HepG2 (cell line): ENCODE measurements around the gene CCL23. TPM values are rescaled to one million over a fixed set of nuclear protein-coding genes. Genes with fewer than 3 reads are reported as not detected.

ENCODE experiments used
- FOXM1 ChIP-seq: sonication (generic); formaldehyde crosslinking; IDR thresholded peaks from 2 replicates; pipeline ENCODE4 v1.5.0; 2020; ENCODE audit warnings: missing genetic modification reagents
- HCFC1 ChIP-seq: fragments of 150-350 bp; IDR thresholded peaks from 2 replicates; pipeline ENCODE4 v1.6.1; 2014; ENCODE audit warnings: low read depth, low read length
- HNRNPH1 ChIP-seq: fragments of 200-400 bp; formaldehyde crosslinking; optimal IDR thresholded peaks from 2 replicates; pipeline ENCODE3; 2017; ENCODE audit warnings: mild to moderate bottlenecking, low read depth, low read length
- HOXD1 ChIP-seq: sonication (generic); formaldehyde crosslinking; IDR thresholded peaks from 2 replicates; pipeline ENCODE4 v1.5.0; 2020; ENCODE audit warnings: missing genetic modification reagents
- KDM3A ChIP-seq: IDR thresholded peaks from 2 replicates; pipeline ENCODE4 v1.6.1; 2018; ENCODE audit warnings: low read depth, missing compliant biosample characterization
- KMT2B ChIP-seq: IDR thresholded peaks from 2 replicates; pipeline ENCODE4 v1.6.1; 2016; ENCODE audit warnings: missing genetic modification reagents, missing compliant biosample characterization
- POLR2AphosphoS5 ChIP-seq: IDR thresholded peaks from 2 replicates; pipeline ENCODE4 v1.6.1; 2012; ENCODE audit warnings: low read depth, low read length
- SALL2 ChIP-seq: sonication (generic); formaldehyde crosslinking; IDR thresholded peaks from 2 replicates; pipeline ENCODE4 v1.8.1; 2023; ENCODE audit warnings: mild to moderate bottlenecking, missing genetic modification reagents, inconsistent platforms
- SPEN ChIP-seq: sonication (generic); formaldehyde crosslinking; IDR thresholded peaks from 2 replicates; pipeline ENCODE4 v1.5.1; 2020; ENCODE audit warnings: low read depth, mild to moderate bottlenecking, missing genetic modification reagents
- TSC22D2 ChIP-seq: sonication (generic); formaldehyde crosslinking; IDR thresholded peaks from 2 replicates; pipeline ENCODE4 v1.5.1; 2020; ENCODE audit warnings: missing genetic modification reagents, mild to moderate bottlenecking, borderline replicate concordance
- ZC3H13 ChIP-seq: sonication (generic); formaldehyde crosslinking; IDR thresholded peaks from 2 replicates; pipeline ENCODE4 v1.8.1; 2023; ENCODE audit warnings: mild to moderate bottlenecking, missing genetic modification reagents, moderate library complexity
- ZNF143 ChIP-seq: sonication (generic); formaldehyde crosslinking; IDR thresholded peaks from 2 replicates; pipeline ENCODE4 v1.4.0; 2020; ENCODE audit warnings: missing genetic modification reagents
- ZNF230 ChIP-seq: sonication (generic); formaldehyde crosslinking; IDR thresholded peaks from 2 replicates; pipeline ENCODE4 v1.4.0; 2020; ENCODE audit warnings: mild to moderate bottlenecking, missing genetic modification reagents
- ZNF33B ChIP-seq: sonication (generic); formaldehyde crosslinking; IDR thresholded peaks from 2 replicates; pipeline ENCODE4 v1.5.1; 2020; ENCODE audit warnings: mild to moderate bottlenecking, missing genetic modification reagents
- polyA plus RNA-seq, 8 experiments: library from polyadenylated mRNA; depleted of rRNA in 3 of 8; stranded (reverse) in 7 of 8; unstranded in 1 of 8; fragments of >200 nt; fragmentation: Illumina TruSeq in 4 of 8; extraction: Trizol in 4 of 8; gene quantifications; 2 replicates each; pipeline versions ENCODE4 v1.2.1 to v1.2.3, GENCODE V29; 2011 to 2016; ENCODE audit warnings: low read depth in 4 of 8, missing spikeins in 1 of 8, mixed read lengths in 1 of 8; ENCODE audit not compliant: insufficient read depth in 1 of 8
- total RNA-seq, 5 experiments: library from RNA; depleted of rRNA; stranded (reverse); fragments of >200 nt; fragmentation: Illumina TruSeq; extraction: Trizol; gene quantifications; 2 replicates each; pipeline ENCODE4 v1.2.3, GENCODE V29; 2016; ENCODE audit warnings: low read depth in 1 of 5
- TF ChIP-seq, protein P1 (sequence below): sonication (generic); formaldehyde crosslinking; IDR thresholded peaks from 2 replicates; pipeline ENCODE4 v1.5.0; 2020; ENCODE audit warnings: missing genetic modification reagents
- TF ChIP-seq, protein P2 (sequence below): IDR thresholded peaks from 2 replicates; pipeline ENCODE4 v1.6.1; 2016; ENCODE audit warnings: missing genetic modification reagents, missing compliant biosample characterization
- TF ChIP-seq, protein P3 (sequence below): sonication (generic); formaldehyde crosslinking; IDR thresholded peaks from 2 replicates; pipeline ENCODE4 v1.5.1; 2020; ENCODE audit warnings: missing genetic modification reagents, mild to moderate bottlenecking, borderline replicate concordance
- TF ChIP-seq, protein P4 (sequence below): sonication (generic); formaldehyde crosslinking; IDR thresholded peaks from 2 replicates; pipeline ENCODE4 v1.5.1; 2020; ENCODE audit warnings: missing genetic modification reagents, mild to moderate bottlenecking, borderline replicate concordance
- TF ChIP-seq, protein P5 (sequence below): sonication (generic); formaldehyde crosslinking; IDR thresholded peaks from 2 replicates; pipeline ENCODE4 v1.4.0; 2020; ENCODE audit warnings: missing genetic modification reagents, borderline replicate concordance
- TF ChIP-seq, protein P6 (sequence below): sonication (generic); formaldehyde crosslinking; IDR thresholded peaks from 2 replicates; pipeline ENCODE4 v1.5.0; 2020; ENCODE audit warnings: missing genetic modification reagents

CCL23 gene
- total and polyA plus RNA-seq, 2 of the 13 experiments (the other 11 are each of a cell fraction or from before 2014, with no cell fraction given), result not detected

DNA sequence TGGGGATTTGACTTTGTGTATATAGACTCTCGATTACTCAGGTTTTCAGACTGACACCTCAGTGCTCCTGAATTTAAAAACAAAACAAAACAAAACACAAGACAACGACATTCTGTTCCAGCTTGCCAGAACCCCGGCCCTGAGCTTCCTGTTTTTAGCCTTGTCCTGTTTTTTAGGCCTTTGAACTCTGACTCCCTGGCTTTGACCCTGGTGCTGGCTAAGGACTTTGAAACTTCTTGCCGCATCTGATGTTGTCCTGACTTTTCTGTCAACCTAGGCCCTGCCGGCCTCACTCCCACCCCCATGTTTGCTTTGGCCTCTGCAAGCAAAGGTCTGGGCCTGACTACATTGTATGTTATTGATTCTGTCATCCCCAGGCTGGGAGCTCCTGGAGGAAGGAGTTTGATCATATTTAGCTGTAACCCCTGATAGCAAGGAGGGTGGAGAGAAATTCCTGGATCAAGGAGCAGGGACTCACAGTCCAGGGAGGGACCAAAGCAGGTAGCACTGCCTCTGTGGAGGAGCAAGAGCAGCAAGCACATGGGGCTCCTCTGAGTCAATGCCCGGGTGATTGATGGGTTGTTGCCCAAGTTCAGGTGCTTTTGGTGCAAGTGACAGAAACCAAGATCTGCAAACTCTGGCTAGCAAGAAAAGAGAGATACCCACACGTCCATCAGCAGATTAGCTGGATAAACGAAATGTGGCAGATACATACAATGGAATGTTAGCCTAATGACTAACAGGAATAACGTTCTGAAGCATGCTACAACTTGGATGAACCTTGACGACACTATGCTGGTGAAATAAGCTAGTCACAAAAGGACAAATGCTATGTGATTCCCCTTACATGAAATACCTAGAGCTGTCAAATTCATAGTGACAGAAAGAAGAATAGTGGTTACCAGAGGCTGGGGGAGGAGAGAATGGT lies 44.2 kb downstream of the CCL23 start (continued):
- TF ChIP-seq POLR2AphosphoS5 (peak; percentile 21; the same call in 1 of the 2 replicates), KMT2B (CRISPR knock-in tag) (no peak; the same call in 1 of the 2 replicates), FOXM1 (no peak), ZNF33B (CRISPR knock-in tag) (no peak), HCFC1 (no peak), HNRNPH1 (no peak), SPEN (CRISPR knock-in tag) (peak; percentile 93), TSC22D2 (CRISPR knock-in tag) (peak; percentile 73; the same call in 1 of the 2 replicates), HOXD1 (peak; percentile 94), KDM3A (CRISPR knock-in tag) (peak; percentile 76), SALL2 (no peak), ZNF143 (CRISPR knock-in tag) (0 out of 2 replicates have a peak, but pooled peaks have one; percentile 14), ZNF230 (no peak), ZC3H13 (CRISPR knock-in tag) (peak; percentile 62)
- TF ChIP-seq, protein P1, sequence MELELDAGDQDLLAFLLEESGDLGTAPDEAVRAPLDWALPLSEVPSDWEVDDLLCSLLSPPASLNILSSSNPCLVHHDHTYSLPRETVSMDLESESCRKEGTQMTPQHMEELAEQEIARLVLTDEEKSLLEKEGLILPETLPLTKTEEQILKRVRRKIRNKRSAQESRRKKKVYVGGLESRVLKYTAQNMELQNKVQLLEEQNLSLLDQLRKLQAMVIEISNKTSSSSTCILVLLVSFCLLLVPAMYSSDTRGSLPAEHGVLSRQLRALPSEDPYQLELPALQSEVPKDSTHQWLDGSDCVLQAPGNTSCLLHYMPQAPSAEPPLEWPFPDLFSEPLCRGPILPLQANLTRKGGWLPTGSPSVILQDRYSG (CRISPR knock-in tag), result no peak
- TF ChIP-seq, protein P2, sequence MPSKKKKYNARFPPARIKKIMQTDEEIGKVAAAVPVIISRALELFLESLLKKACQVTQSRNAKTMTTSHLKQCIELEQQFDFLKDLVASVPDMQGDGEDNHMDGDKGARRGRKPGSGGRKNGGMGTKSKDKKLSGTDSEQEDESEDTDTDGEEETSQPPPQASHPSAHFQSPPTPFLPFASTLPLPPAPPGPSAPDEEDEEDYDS (CRISPR knock-in tag), result peak; percentile 40
- TF ChIP-seq, protein P3, sequence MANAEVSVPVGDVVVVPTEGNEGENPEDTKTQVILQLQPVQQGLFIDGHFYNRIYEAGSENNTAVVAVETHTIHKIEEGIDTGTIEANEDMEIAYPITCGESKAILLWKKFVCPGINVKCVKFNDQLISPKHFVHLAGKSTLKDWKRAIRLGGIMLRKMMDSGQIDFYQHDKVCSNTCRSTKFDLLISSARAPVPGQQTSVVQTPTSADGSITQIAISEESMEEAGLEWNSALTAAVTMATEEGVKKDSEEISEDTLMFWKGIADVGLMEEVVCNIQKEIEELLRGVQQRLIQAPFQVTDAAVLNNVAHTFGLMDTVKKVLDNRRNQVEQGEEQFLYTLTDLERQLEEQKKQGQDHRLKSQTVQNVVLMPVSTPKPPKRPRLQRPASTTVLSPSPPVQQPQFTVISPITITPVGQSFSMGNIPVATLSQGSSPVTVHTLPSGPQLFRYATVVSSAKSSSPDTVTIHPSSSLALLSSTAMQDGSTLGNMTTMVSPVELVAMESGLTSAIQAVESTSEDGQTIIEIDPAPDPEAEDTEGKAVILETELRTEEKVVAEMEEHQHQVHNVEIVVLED (CRISPR knock-in tag), result 0 out of 2 replicates have a peak, but pooled peaks have one; percentile 41
- TF ChIP-seq, protein P4, sequence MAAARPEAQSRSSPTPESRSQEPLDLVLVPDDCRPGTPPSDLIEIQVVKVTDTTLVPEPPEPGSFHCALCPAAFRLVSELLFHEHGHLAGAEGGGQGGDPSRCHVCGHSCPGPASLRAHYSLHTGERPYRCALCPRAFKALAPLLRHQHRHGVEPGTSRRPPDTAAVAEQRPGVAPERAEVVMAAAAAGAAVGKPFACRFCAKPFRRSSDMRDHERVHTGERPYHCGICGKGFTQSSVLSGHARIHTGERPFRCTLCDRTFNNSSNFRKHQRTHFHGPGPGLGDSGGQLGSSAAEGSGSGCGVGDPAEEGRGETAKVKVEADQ (CRISPR knock-in tag), result no peak; the same call in 1 of the 2 replicates
- TF ChIP-seq, protein P5, sequence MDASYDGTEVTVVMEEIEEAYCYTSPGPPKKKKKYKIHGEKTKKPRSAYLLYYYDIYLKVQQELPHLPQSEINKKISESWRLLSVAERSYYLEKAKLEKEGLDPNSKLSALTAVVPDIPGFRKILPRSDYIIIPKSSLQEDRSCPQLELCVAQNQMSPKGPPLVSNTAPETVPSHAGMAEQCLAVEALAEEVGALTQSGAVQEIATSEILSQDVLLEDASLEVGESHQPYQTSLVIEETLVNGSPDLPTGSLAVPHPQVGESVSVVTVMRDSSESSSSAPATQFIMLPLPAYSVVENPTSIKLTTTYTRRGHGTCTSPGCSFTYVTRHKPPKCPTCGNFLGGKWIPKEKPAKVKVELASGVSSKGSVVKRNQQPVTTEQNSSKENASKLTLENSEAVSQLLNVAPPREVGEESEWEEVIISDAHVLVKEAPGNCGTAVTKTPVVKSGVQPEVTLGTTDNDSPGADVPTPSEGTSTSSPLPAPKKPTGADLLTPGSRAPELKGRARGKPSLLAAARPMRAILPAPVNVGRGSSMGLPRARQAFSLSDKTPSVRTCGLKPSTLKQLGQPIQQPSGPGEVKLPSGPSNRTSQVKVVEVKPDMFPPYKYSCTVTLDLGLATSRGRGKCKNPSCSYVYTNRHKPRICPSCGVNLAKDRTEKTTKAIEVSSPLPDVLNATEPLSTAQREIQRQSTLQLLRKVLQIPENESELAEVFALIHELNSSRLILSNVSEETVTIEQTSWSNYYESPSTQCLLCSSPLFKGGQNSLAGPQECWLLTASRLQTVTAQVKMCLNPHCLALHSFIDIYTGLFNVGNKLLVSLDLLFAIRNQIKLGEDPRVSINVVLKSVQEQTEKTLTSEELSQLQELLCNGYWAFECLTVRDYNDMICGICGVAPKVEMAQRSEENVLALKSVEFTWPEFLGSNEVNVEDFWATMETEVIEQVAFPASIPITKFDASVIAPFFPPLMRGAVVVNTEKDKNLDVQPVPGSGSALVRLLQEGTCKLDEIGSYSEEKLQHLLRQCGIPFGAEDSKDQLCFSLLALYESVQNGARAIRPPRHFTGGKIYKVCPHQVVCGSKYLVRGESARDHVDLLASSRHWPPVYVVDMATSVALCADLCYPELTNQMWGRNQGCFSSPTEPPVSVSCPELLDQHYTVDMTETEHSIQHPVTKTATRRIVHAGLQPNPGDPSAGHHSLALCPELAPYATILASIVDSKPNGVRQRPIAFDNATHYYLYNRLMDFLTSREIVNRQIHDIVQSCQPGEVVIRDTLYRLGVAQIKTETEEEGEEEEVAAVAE, result peak; percentile 81
- TF ChIP-seq, protein P6, sequence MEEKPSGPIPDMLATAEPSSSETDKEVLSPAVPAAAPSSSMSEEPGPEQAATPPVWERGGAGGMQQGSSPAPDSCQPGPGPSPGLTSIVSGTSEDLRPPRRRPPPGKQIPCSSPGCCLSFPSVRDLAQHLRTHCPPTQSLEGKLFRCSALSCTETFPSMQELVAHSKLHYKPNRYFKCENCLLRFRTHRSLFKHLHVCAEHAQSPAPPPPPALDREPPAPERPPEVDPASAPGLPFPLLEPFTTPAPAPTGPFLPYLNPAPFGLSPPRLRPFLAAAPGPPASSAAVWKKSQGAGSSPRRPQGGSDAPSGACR, result peak; percentile 60; the same call in 1 of the 2 replicates
